SK-N-SH (cell line): ENCODE results near the gene SHF. TPM values are rescaled to one million over a fixed set of nuclear protein-coding genes. Genes with fewer than 3 reads are reported as not detected.

ENCODE experiments used
- CTCF ChIA-PET: fragments of 300-600, 350-600 bp; formaldehyde crosslinking; extraction: SDS; loops from one replicate; lab custom pipeline; 2021; lab: Yijun Ruan, JAX
- POLR2A ChIA-PET: fragments of 350-600 bp; sonication (Branson Sonifier 250); formaldehyde crosslinking; extraction: SDS; loops from one replicate; lab custom pipeline; 2020; ENCODE audit warnings: antibody characterized with exemption, inconsistent platforms; lab: Yijun Ruan, JAX
- DNase-seq: peaks from one replicate; pipeline ENCODE4 v3.0.0; 2012
- H2AFZ ChIP-seq: fragments of 200-600 bp; sonication (generic); 2 replicates; pipeline ENCODE4 v1.8.1; 2016; ENCODE audit warnings: antibody characterized with exemption, mild to moderate bottlenecking, low read depth
- H3F3A ChIP-seq: fragments of 200-600 bp; sonication (generic); replicated peaks from 2 replicates; pipeline ENCODE3; 2016; ENCODE audit warnings: antibody characterized with exemption, mild to moderate bottlenecking; ENCODE audit not compliant: insufficient read depth
- H3K27ac ChIP-seq, 2 experiments: fragments of 200-500 bp in 1 of 2; fragments of 200-600 bp in 1 of 2; sonication (Bioruptor generic) in 1 of 2; sonication (generic), shearing (Covaris generic) in 1 of 2; 2 replicates each; pipeline versions ENCODE4 v1.5.1 to v1.6.1; 2014 to 2016; ENCODE audit warnings: low read depth in 2 of 2, inconsistent platforms in 1 of 2, low read length in 1 of 2, mild to moderate bottlenecking in 1 of 2, mixed read lengths in 1 of 2
- H3K27me3 ChIP-seq: fragments of 200-600 bp; sonication (generic), shearing (Covaris generic); 2 replicates; pipeline ENCODE4 v1.6.1; 2016; ENCODE audit warnings: mixed run types; ENCODE audit not compliant: insufficient read depth
- H3K36me3 ChIP-seq, 2 experiments: fragments of 200-500 bp in 1 of 2; fragments of 200-600 bp in 1 of 2; sonication (Bioruptor generic) in 1 of 2; sonication (generic) in 1 of 2; replicated peaks in 1 of 2; 2 replicates each; pipeline versions ENCODE3 to v1.5.1; 2014 to 2016; ENCODE audit warnings: low read length in 1 of 2, mild to moderate bottlenecking in 1 of 2; ENCODE audit not compliant: insufficient read depth in 2 of 2, control insufficient read depth in 1 of 2
- H3K4me1 ChIP-seq, 2 experiments: fragments of 200-500 bp in 1 of 2; fragments of 200-600 bp in 1 of 2; sonication (Bioruptor generic) in 1 of 2; sonication (generic), shearing (Covaris generic) in 1 of 2; 2 replicates each; pipeline versions ENCODE4 v1.5.1 to v1.6.1; 2014 to 2016; ENCODE audit warnings: low read depth in 1 of 2, low read length in 1 of 2, mixed run types in 1 of 2; ENCODE audit not compliant: insufficient read depth in 2 of 2, control insufficient read depth in 1 of 2
- H3K4me2 ChIP-seq: fragments of 200-600 bp; sonication (generic), shearing (Covaris generic); 2 replicates; pipeline ENCODE4 v1.6.1; 2017; ENCODE audit warnings: mixed run types
- H3K4me3 ChIP-seq, 2 experiments: fragments of 200-500 bp in 1 of 2; fragments of 200-600 bp in 1 of 2; sonication (Bioruptor generic) in 1 of 2; sonication (generic), shearing (Covaris generic) in 1 of 2; 2 replicates each; pipeline versions ENCODE4 v1.5.1 to v1.8.1; 2014 to 2016; ENCODE audit warnings: low read depth in 2 of 2, inconsistent platforms in 1 of 2, low read length in 1 of 2, mild to moderate bottlenecking in 1 of 2, mixed read lengths in 1 of 2, moderate library complexity in 1 of 2
- H3K79me2 ChIP-seq: fragments of 200-600 bp; sonication (generic); 2 replicates; pipeline ENCODE4 v1.8.1; 2017; ENCODE audit warnings: mild to moderate bottlenecking; ENCODE audit not compliant: insufficient read depth
- H3K9ac ChIP-seq: fragments of 200-600 bp; sonication (generic); 2 replicates; pipeline ENCODE4 v1.6.1; 2017; ENCODE audit warnings: mixed run types
- H3K9me2 ChIP-seq: fragments of 200-600 bp; sonication (generic); 2 replicates; pipeline ENCODE4 v1.6.1; 2017; ENCODE audit warnings: mixed run types
- H3K9me3 ChIP-seq: fragments of 200-600 bp; sonication (generic); 2 replicates; pipeline ENCODE4 v1.6.1; 2017; ENCODE audit warnings: mixed run types, mild to moderate bottlenecking, moderate library complexity
- H4K20me1 ChIP-seq: fragments of 200-600 bp; sonication (generic); 2 replicates; pipeline ENCODE4 v1.6.1; 2017; ENCODE audit warnings: mild to moderate bottlenecking, mixed run types; ENCODE audit not compliant: insufficient read depth
- EZH2phosphoT487 ChIP-seq: fragments of 200-600 bp; sonication (generic); IDR thresholded peaks from 2 replicates; pipeline ENCODE4 v1.6.1; 2017; ENCODE audit warnings: low read depth, mixed run types, mild to moderate bottlenecking, antibody characterized with exemption, moderate library complexity, borderline replicate concordance
- FOXJ3 ChIP-seq: sonication (generic); formaldehyde crosslinking; IDR thresholded peaks from 2 replicates; pipeline ENCODE4 v1.5.1; 2020; ENCODE audit warnings: mild to moderate bottlenecking, missing genetic modification reagents
- FOXM1 ChIP-seq: IDR thresholded peaks from 2 replicates; pipeline ENCODE4 v1.4.0; 2012; ENCODE audit warnings: low read depth, mild to moderate bottlenecking
- GABPA ChIP-seq: IDR thresholded peaks from 2 replicates; pipeline ENCODE4 v1.4.0; 2012; ENCODE audit warnings: low read depth, mild to moderate bottlenecking
- JUND ChIP-seq: IDR thresholded peaks from 2 replicates; pipeline ENCODE4 v1.4.0; 2012
- MEF2A ChIP-seq: IDR thresholded peaks from 2 replicates; pipeline ENCODE4 v1.4.0; 2012; ENCODE audit warnings: low read depth, borderline replicate concordance
- NFIC ChIP-seq: IDR thresholded peaks from 2 replicates; pipeline ENCODE4 v1.4.0; 2012; ENCODE audit warnings: borderline replicate concordance
- NRF1 ChIP-seq: IDR thresholded peaks from 2 replicates; pipeline ENCODE4 v1.6.1; 2012; ENCODE audit warnings: low read depth, mild to moderate bottlenecking, low read length
- PBX3 ChIP-seq: IDR thresholded peaks from 2 replicates; pipeline ENCODE4; 2012
- RAD21 ChIP-seq: IDR thresholded peaks from 2 replicates; pipeline ENCODE4 v1.6.1; 2012; ENCODE audit warnings: mild to moderate bottlenecking, low read length
- RFX5 ChIP-seq: IDR thresholded peaks from 2 replicates; pipeline ENCODE4 v1.6.1; 2012; ENCODE audit warnings: mild to moderate bottlenecking, improper control_type of control experiment, low read length
- RXRA ChIP-seq: IDR thresholded peaks from 2 replicates; pipeline ENCODE4 v1.4.0; 2012; ENCODE audit warnings: low read depth, mild to moderate bottlenecking, borderline replicate concordance
- SIN3A ChIP-seq: IDR thresholded peaks from 2 replicates; pipeline ENCODE4 v1.6.1; 2012; ENCODE audit warnings: low read depth, mild to moderate bottlenecking, low read length, moderate library complexity, borderline replicate concordance
- TCF12 ChIP-seq: IDR thresholded peaks from 2 replicates; pipeline ENCODE4 v1.4.0; 2012
- TEAD4 ChIP-seq: IDR thresholded peaks from 2 replicates; pipeline ENCODE4 v1.4.0; 2012; ENCODE audit warnings: mild to moderate bottlenecking, borderline replicate concordance; ENCODE audit not compliant: insufficient read depth
- USF2 ChIP-seq: fragments of 150-350 bp; IDR thresholded peaks from 2 replicates; pipeline ENCODE4 v1.6.1; 2017; ENCODE audit warnings: antibody characterized with exemption, low read length, low read depth, borderline replicate concordance
- ZBTB33 ChIP-seq: IDR thresholded peaks from 2 replicates; pipeline ENCODE4 v1.4.0; 2012; ENCODE audit warnings: low read depth, borderline replicate concordance
- WGBS: methylation state at CpG from one replicate; pipeline ENCODE4 v1.1.6; 2017; ENCODE audit warnings: low lambda C conversion rate; 5-methylcytosine and 5-hydroxymethylcytosine counted together
- polyA plus RNA-seq, 3 experiments: library from polyadenylated mRNA; depleted of rRNA; stranded (reverse); fragments of >200 nt; gene quantifications; 2 replicates each; pipeline ENCODE4 v1.2.3, GENCODE V29; 2012

Gene SHF
- polyA plus RNA-seq, 1 of the 3 experiments (the other 2 are of a cell fraction) = 5.5 TPM

GRCh38 chr15:45234562-45235235 lies 46.9 kb upstream of the SHF start:
- no peak overlapping the region for H3K9ac ChIP-seq
- H2AFZ ChIP-seq = no peak overlapping the region
- WGBS = 22% methylated on average over 8 of the region's 11 CpGs
- H3K9me2 ChIP-seq = no peaks in the 10 kb centered on the region
- H3K27ac ChIP-seq = no peak overlapping the region
- no peaks in the 10 kb centered on the region for H3F3A ChIP-seq
- POLR2A ChIA-PET = no interaction called here
- no peak overlapping the region for H3K4me3 ChIP-seq
- H4K20me1 ChIP-seq = no peaks in the 10 kb centered on the region
- H3K36me3 ChIP-seq = no peaks in the 10 kb centered on the region
- DNase-seq = no peak
- H3K4me2 ChIP-seq = no peak overlapping the region
- H3K27me3 ChIP-seq = no peaks in the 10 kb centered on the region
- CTCF ChIA-PET = interaction anchor here (0.8 to 5.7 kb wide), 3 partner anchors 29 to 223 kb away, joined by 3 to 27 read pairs (median 4); no protein-coding TSS in a partner anchor
- no peaks in the 10 kb centered on the region for H3K79me2 ChIP-seq
- H3K9me3 ChIP-seq = no peaks in the 10 kb centered on the region
- H3K4me1 ChIP-seq = no peaks in the 10 kb centered on the region; a peak in 1 of 4 replicates
- TF ChIP-seq PBX3 (no peak), RAD21 (no peak), RXRA (no peak), SIN3A (no peak), EZH2phosphoT487 (no peak), ZBTB33 (no peak), MEF2A (no peak), JUND (no peak), RFX5 (no peak), FOXM1 (no peak), NRF1 (no peak), USF2 (no peak), TEAD4 (no peak), FOXJ3 (CRISPR knock-in tag) (no peak), TCF12 (no peak), GABPA (no peak), NFIC (no peak)
